GM23248 (cell line): ENCODE results near the gene GRAP2.

Experiments used
- EZH2 ChIP-seq: fragments of 200-600 bp; sonication (generic); IDR thresholded peaks from 2 replicates; pipeline ENCODE4 v1.6.1; 2018; ENCODE audit warnings: antibody characterized with exemption, mild to moderate bottlenecking; ENCODE audit not compliant: insufficient read depth, poor library complexity, severe bottlenecking
- EZH2phosphoT487 ChIP-seq: fragments of 200-600 bp; sonication (generic); IDR thresholded peaks from 2 replicates; pipeline ENCODE4 v1.6.1; 2018; ENCODE audit warnings: antibody characterized with exemption, moderate library complexity, mild to moderate bottlenecking, low read depth; ENCODE audit not compliant: insufficient read depth

DNA sequence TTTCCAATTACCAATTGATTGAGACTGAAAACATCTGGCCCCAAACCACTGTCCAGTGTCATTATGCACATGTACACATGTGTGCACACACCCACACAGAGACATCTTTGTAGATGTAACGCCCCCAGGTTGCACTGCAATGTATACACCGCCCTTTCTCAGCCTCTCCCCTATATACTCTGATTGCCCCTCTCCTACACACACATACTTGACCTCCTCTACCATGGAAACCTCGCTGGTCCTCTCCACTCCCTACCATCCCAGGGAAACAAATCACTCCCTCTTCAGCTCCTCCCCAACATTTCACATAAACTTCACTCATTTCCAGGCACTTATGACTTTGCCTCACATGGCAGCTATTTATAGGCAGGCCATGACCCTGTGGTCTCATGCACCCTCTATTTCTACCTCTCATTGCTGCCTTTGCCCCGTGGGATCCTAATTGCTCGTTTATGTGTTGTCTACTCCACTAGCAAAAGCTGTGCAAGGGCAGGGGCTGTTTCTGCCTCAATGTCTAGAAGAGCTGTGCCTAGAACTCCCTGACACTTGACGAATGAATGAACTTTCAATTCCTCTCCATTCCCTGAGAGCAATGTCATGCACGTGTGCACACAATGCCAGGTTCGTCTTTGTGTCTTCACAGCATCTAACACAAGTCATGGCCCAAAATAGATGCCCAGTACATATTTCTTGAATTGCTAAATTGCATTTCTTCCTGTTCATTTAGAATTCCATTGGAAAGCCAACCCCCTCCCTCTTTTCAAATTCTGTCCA is 49.3 kb downstream of the GRAP2 start:
- TF ChIP-seq EZH2 (no peak), EZH2phosphoT487 (no peak)
